ENCODE measurements around the gene COPE. TPM values are rescaled to one million over a fixed set of nuclear protein-coding genes. Genes with fewer than 3 reads are reported as not detected.

The COPE gene
- total RNA-seq, 1 experiment from 2014 or later, result 177 TPM

DNA sequence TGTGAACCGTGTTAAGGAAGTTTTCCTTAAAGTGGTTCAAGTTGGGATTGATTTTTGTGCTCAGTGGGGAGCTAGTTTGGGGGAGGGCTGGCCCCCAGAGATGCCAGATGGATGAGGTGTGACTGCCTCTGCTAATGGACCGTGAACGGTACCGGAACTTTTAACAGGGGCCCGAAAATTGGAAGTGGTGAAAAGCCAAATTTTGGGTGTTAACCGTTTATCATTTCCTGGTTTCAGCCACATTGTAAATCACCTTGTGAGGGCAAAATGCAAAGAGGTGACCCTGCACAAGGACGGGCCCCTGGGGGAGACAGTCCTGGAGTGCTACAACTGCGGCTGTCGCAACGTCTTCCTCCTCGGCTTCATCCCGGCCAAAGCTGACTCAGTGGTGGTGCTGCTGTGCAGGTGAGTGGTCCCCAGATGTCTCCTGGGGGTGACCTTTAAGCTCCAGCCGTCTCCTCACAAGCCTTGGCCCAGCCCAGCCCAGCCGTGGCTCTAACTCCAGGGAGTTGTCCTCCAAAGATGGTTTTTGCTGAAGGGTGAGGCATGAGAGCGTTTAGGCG lies 69.3 kb downstream of the COPE start:
- intact Hi-C loops (cut with micrococcal nuclease; ENCODE audit: unreplicated experiment) (loop anchor here (5.0 to 10.0 kb wide), 2 partner anchors 65 to 258 kb away; no protein-coding TSS in a partner anchor), in situ Hi-C loops (cut with HindIII; ENCODE audit: low pct_unique_long_range_greater_than_20kb, low sequenced_read_pairs) (no loop called here)
- ChIA-PET POLR2A (no interaction called here), CTCF (no interaction called here)
- Histone ChIP-seq H3K27ac (ENCODE audit: low read length) (no peak overlapping the region), H3K36me3 (ENCODE audit: control insufficient read depth, insufficient read depth, low read length) (no peaks in the 10 kb centered on the region; the same call in 1 of the 2 replicates), H3K4me3 (ENCODE audit: low read depth in 2 of 2, low read length in 2 of 2) (no peak overlapping the region), H3K9me3 (ENCODE audit: control insufficient read depth, insufficient read depth, low read depth, low read length) (no peaks in the 10 kb centered on the region), H3K4me1 (ENCODE audit: control insufficient read depth, insufficient read depth, low read length) (no peaks in the 10 kb centered on the region), H3K27me3 (ENCODE audit: control insufficient read depth, insufficient read depth, low read length) (no peaks in the 10 kb centered on the region)
- ATAC-seq (no peak), DNase-seq (ENCODE audit: low read depth, low spot score) (no peak)
- TF ChIP-seq SIN3A (IDR thresholded peaks at IDR 0.05; ENCODE audit: borderline replicate concordance, insufficient read depth, low read depth, low read length) (no peak), TCF7L2 (IDR thresholded peaks at IDR 0.05; ENCODE audit: low read depth, low read length) (no peak), POLR2AphosphoS5 (IDR thresholded peaks at IDR 0.05; ENCODE audit: low read depth, low read length) (no peak)
- TF ChIP-seq, protein P1, sequence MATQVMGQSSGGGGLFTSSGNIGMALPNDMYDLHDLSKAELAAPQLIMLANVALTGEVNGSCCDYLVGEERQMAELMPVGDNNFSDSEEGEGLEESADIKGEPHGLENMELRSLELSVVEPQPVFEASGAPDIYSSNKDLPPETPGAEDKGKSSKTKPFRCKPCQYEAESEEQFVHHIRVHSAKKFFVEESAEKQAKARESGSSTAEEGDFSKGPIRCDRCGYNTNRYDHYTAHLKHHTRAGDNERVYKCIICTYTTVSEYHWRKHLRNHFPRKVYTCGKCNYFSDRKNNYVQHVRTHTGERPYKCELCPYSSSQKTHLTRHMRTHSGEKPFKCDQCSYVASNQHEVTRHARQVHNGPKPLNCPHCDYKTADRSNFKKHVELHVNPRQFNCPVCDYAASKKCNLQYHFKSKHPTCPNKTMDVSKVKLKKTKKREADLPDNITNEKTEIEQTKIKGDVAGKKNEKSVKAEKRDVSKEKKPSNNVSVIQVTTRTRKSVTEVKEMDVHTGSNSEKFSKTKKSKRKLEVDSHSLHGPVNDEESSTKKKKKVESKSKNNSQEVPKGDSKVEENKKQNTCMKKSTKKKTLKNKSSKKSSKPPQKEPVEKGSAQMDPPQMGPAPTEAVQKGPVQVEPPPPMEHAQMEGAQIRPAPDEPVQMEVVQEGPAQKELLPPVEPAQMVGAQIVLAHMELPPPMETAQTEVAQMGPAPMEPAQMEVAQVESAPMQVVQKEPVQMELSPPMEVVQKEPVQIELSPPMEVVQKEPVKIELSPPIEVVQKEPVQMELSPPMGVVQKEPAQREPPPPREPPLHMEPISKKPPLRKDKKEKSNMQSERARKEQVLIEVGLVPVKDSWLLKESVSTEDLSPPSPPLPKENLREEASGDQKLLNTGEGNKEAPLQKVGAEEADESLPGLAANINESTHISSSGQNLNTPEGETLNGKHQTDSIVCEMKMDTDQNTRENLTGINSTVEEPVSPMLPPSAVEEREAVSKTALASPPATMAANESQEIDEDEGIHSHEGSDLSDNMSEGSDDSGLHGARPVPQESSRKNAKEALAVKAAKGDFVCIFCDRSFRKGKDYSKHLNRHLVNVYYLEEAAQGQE (IDR thresholded peaks at IDR 0.05; ENCODE audit: insufficient read depth in 1 of 2, low read depth in 2 of 2, low read length in 1 of 2), result no peak
- TF ChIP-seq, protein P2, sequence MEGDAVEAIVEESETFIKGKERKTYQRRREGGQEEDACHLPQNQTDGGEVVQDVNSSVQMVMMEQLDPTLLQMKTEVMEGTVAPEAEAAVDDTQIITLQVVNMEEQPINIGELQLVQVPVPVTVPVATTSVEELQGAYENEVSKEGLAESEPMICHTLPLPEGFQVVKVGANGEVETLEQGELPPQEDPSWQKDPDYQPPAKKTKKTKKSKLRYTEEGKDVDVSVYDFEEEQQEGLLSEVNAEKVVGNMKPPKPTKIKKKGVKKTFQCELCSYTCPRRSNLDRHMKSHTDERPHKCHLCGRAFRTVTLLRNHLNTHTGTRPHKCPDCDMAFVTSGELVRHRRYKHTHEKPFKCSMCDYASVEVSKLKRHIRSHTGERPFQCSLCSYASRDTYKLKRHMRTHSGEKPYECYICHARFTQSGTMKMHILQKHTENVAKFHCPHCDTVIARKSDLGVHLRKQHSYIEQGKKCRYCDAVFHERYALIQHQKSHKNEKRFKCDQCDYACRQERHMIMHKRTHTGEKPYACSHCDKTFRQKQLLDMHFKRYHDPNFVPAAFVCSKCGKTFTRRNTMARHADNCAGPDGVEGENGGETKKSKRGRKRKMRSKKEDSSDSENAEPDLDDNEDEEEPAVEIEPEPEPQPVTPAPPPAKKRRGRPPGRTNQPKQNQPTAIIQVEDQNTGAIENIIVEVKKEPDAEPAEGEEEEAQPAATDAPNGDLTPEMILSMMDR (IDR thresholded peaks at IDR 0.05), result no peak
- no TSS peak for BruUV-seq (replicated peaks)

Other genes starting within 250 kb of the COPE start
- gene CRTC1, start 235.7 kb downstream of the COPE start, total RNA-seq (2021; ENCODE audit: unreplicated experiment), result 18.2 TPM
- gene COMP, start 128.1 kb downstream of the COPE start, total RNA-seq (2021; ENCODE audit: unreplicated experiment), result 0.69 TPM
- gene UPF1, start 87.4 kb downstream of the COPE start, total RNA-seq (2021; ENCODE audit: unreplicated experiment), result 62.2 TPM
- 4.5 TPM for gene CERS1, start 23.2 kb downstream of the COPE start, total RNA-seq (2021; ENCODE audit: unreplicated experiment)
- 41.5 TPM for gene DDX49, start 328 bp upstream of the COPE start, total RNA-seq (2021; ENCODE audit: unreplicated experiment)
- gene HOMER3, start 21.8 kb upstream of the COPE start, total RNA-seq (2021; ENCODE audit: unreplicated experiment), result 58.9 TPM
- 112 TPM for gene SUGP2, start 114.1 kb upstream of the COPE start, total RNA-seq (2021; ENCODE audit: unreplicated experiment)
- gene ARMC6, start 114.2 kb upstream of the COPE start, total RNA-seq (2021; ENCODE audit: unreplicated experiment), result 51.4 TPM
- gene SLC25A42, start 144.6 kb upstream of the COPE start, total RNA-seq (2021; ENCODE audit: unreplicated experiment), result 2.6 TPM
- gene TMEM161A, start 219.1 kb upstream of the COPE start, total RNA-seq (2021; ENCODE audit: unreplicated experiment), result 26.7 TPM

Measured in Panc1 (cell line).